A673 (cell line): ENCODE results near the gene CHGA.

ENCODE experiments used
- CTCF ChIP-seq: fragments of 300-800, 200-600 bp; sonication (generic); conservative IDR thresholded peaks from 2 replicates; pipeline ENCODE4 v1.5.1; 2017; ENCODE audit warnings: low read depth, mild to moderate bottlenecking, antibody characterized with exemption, low read length, moderate library complexity, mixed read lengths
- EZH2 ChIP-seq: fragments of 200-600 bp; sonication (generic); IDR thresholded peaks from 2 replicates; pipeline ENCODE4 v1.6.1; 2017; ENCODE audit warnings: borderline replicate concordance, low read depth, mild to moderate bottlenecking, mixed read lengths, antibody characterized with exemption, low read length; ENCODE audit not compliant: poor library complexity, severe bottlenecking

GRCh38 chr14:92926931-92927330 is 4.0 kb downstream of the CHGA start:
- TF ChIP-seq CTCF: no peak
- no peak for TF ChIP-seq EZH2
